OCI-LY7 (cell line): Measurements from ENCODE around the gene UROD. TPM values are rescaled to one million over a fixed set of nuclear protein-coding genes. Genes with fewer than 3 reads are reported as not detected.

ENCODE experiments used
- BruUV-seq: library from RNA; stranded (reverse); fragments of 400-500 nt; replicated peaks from 2 replicates; lab custom pipeline; 2021; lab: Mats Ljungman, UMichigan
- CTCF ChIA-PET: fragments of 300-600 bp; sonication (Branson Sonifier 250); formaldehyde crosslinking; loops from one replicate; lab custom pipeline; 2022; ENCODE audit warnings: antibody characterized with exemption; ENCODE audit not compliant: unreplicated experiment; lab: Charles Lee
- POLR2A ChIA-PET: fragments of 300-600 bp; sonication (Branson Sonifier 250); formaldehyde crosslinking; loops from one replicate; lab custom pipeline; 2022; ENCODE audit warnings: antibody characterized with exemption; lab: Charles Lee
- DNase-seq: peaks from one replicate; pipeline ENCODE4 v3.0.0-alpha.2; 2015; ENCODE audit warnings: low spot score
- H2AFZ ChIP-seq: fragments of 200-600 bp; sonication (generic), shearing (Covaris generic); 2 replicates; pipeline ENCODE4 v1.6.1; 2014; ENCODE audit warnings: mild to moderate bottlenecking, antibody characterized with exemption, low read length, moderate library complexity
- H3K27ac ChIP-seq: fragments of 200-600 bp; sonication (generic); 2 replicates; pipeline ENCODE4 v1.5.1; 2014; ENCODE audit warnings: mixed run types, low read depth, mild to moderate bottlenecking, moderate library complexity, low read length, inconsistent platforms; ENCODE audit not compliant: poor library complexity, severe bottlenecking
- H3K36me3 ChIP-seq: fragments of 200-600 bp; sonication (generic); 2 replicates; pipeline ENCODE4 v1.6.1; 2014; ENCODE audit warnings: mild to moderate bottlenecking, antibody characterized with exemption, low read length, moderate library complexity, mixed read lengths; ENCODE audit not compliant: insufficient read depth
- H3K4me1 ChIP-seq: fragments of 200-600 bp; sonication (generic); 2 replicates; pipeline ENCODE4 v1.5.1; 2014; ENCODE audit warnings: mild to moderate bottlenecking, low read length; ENCODE audit not compliant: insufficient read depth, poor library complexity, severe bottlenecking
- H3K4me2 ChIP-seq: fragments of 200-600 bp; sonication (generic); 2 replicates; pipeline ENCODE4 v1.6.1; 2014; ENCODE audit warnings: mild to moderate bottlenecking, low read length
- H3K4me3 ChIP-seq: fragments of 200-600 bp; sonication (generic); 2 replicates; pipeline ENCODE4 v1.5.1; 2014; ENCODE audit warnings: mild to moderate bottlenecking, low read depth, low read length; ENCODE audit not compliant: poor library complexity, severe bottlenecking
- H3K79me2 ChIP-seq: fragments of 200-600 bp; sonication (generic); 2 replicates; pipeline ENCODE4 v1.6.1; 2016; ENCODE audit warnings: low read depth, mild to moderate bottlenecking, low read length, moderate library complexity, mixed read lengths; ENCODE audit not compliant: insufficient read depth
- H3K9me2 ChIP-seq: fragments of 200-600 bp; sonication (generic); 2 replicates; pipeline ENCODE4 v1.6.1; 2016; ENCODE audit warnings: mild to moderate bottlenecking, low read length, mixed read lengths; ENCODE audit not compliant: insufficient read depth
- H3K9me3 ChIP-seq: fragments of 200-600 bp; sonication (generic); 2 replicates; pipeline ENCODE4 v1.6.1; 2014; ENCODE audit warnings: mild to moderate bottlenecking, mixed run types, low read length, mixed read lengths
- H4K20me1 ChIP-seq: fragments of 200-600 bp; sonication (generic); 2 replicates; pipeline ENCODE4 v1.6.1; 2014; ENCODE audit warnings: mild to moderate bottlenecking, antibody characterized with exemption, low read length, moderate library complexity, mixed read lengths; ENCODE audit not compliant: insufficient read depth
- EZH2phosphoT487 ChIP-seq: fragments of 200-600 bp; sonication (generic); IDR thresholded peaks from 2 replicates; pipeline ENCODE4 v1.6.1; 2018; ENCODE audit warnings: low read depth, borderline replicate concordance, mild to moderate bottlenecking, mixed run types, antibody characterized with exemption, low read length, moderate library complexity, mixed read lengths
- intact Hi-C: fragments of 100-400 bp; cut with micrococcal nuclease; formaldehyde crosslinking; loops from one replicate; pipeline ENCODE4 v1.10.0; 2022; ENCODE audit not compliant: unreplicated experiment
- total RNA-seq, 2 experiments: library from RNA; depleted of rRNA in 1 of 2; stranded (reverse); fragments of >200 nt in 1 of 2; shearing (Covaris generic) in 1 of 2; gene quantifications; 2 replicates each; pipeline ENCODE4 v1.2.3, GENCODE V29; 2014 to 2022
- TF ChIP-seq, protein P1 (sequence below): fragments of 200-600 bp; sonication (generic); conservative IDR thresholded peaks from 2 replicates; pipeline ENCODE4 v1.5.1; 2014; ENCODE audit warnings: mild to moderate bottlenecking, antibody characterized with exemption, low read length, moderate library complexity, mixed read lengths

Gene UROD
- total RNA-seq, 2 experiments from 2014 or later = 61.6 to 73.5 TPM

DNA sequence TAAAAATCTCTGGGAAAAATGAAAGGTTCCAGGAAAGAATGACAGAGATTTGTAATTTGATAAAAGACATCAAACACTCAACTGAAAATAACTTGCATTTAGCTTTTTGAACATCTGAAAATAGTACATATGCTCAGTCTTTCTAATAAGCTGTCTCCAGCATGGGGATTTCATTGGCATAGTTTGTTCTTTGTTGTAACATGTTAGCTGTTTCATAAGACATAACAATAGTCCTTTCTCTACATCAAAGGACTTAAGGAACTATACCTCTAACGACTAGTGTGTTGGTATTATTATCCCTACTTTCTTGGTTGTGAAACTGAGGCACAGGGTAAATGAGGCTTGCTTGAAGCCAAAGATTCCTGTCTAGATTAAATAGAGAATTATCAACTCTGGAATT, 47.7 kb upstream of the UROD start:
- CTCF ChIA-PET = no interaction called here
- intact Hi-C loops = no loop called here
- Histone ChIP-seq H3K4me1 (no peaks in the 10 kb centered on the region), H4K20me1 (no peaks in the 10 kb centered on the region), H3K36me3 (peaks cover 12% of the 10 kb centered on the region), H3K4me3 (no peak overlapping the region), H3K27ac (no peak overlapping the region), H3K9me2 (no peaks in the 10 kb centered on the region), H3K9me3 (no peaks in the 10 kb centered on the region), H2AFZ (no peak overlapping the region), H3K79me2 (no peaks in the 10 kb centered on the region), H3K4me2 (no peak overlapping the region)
- BruUV-seq = no TSS peak
- POLR2A ChIA-PET = interaction anchor here (1.0 to 1.1 kb wide), 2 partner anchors 29 to 128 kb away, joined by 3 to 4 read pairs; no protein-coding TSS in a partner anchor
- DNase-seq = no peak
- TF ChIP-seq, protein P1, sequence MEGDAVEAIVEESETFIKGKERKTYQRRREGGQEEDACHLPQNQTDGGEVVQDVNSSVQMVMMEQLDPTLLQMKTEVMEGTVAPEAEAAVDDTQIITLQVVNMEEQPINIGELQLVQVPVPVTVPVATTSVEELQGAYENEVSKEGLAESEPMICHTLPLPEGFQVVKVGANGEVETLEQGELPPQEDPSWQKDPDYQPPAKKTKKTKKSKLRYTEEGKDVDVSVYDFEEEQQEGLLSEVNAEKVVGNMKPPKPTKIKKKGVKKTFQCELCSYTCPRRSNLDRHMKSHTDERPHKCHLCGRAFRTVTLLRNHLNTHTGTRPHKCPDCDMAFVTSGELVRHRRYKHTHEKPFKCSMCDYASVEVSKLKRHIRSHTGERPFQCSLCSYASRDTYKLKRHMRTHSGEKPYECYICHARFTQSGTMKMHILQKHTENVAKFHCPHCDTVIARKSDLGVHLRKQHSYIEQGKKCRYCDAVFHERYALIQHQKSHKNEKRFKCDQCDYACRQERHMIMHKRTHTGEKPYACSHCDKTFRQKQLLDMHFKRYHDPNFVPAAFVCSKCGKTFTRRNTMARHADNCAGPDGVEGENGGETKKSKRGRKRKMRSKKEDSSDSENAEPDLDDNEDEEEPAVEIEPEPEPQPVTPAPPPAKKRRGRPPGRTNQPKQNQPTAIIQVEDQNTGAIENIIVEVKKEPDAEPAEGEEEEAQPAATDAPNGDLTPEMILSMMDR = no peak
- no peak for TF ChIP-seq EZH2phosphoT487

DNA sequence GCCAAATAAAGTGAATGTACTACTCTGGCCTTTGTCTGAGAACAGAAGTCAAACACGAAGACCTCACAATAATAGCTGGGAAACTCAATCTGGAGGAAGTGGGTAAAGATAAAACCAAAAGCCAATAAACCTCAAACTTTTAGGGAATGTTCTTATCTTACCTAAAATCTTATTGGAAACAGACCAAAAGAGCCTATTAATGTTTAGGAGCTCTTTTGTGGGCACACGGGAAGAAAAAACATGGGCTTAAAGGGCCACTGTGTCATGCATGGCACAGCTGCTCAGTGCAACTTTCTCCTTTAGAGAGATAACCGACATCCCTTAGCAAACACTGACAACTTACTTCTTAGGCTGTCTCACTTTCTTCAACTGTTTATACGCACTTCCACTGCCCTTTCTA, 41.7 kb upstream of the UROD start:
- ChIA-PET POLR2A (interaction anchor here (0.8 to 1.0 kb wide), 2 partner anchors 10 to 160 kb away, joined by 3 read pairs; no protein-coding TSS in a partner anchor), CTCF (no interaction called here)
- intact Hi-C loops = no loop called here
- Histone ChIP-seq H3K4me1 (no peaks in the 10 kb centered on the region), H3K36me3 (peaks cover 44% of the 10 kb centered on the region), H2AFZ (no peak overlapping the region), H4K20me1 (no peaks in the 10 kb centered on the region), H3K4me3 (no peak overlapping the region), H3K9me3 (no peaks in the 10 kb centered on the region), H3K4me2 (no peak overlapping the region), H3K27ac (no peak overlapping the region), H3K9me2 (no peaks in the 10 kb centered on the region), H3K79me2 (no peaks in the 10 kb centered on the region)
- no peak for DNase-seq
- TF ChIP-seq EZH2phosphoT487 = no peak
- TF ChIP-seq, protein P1 = no peak
- no TSS peak for BruUV-seq

GRCh38 chr1:44973645-44974044, 38.4 kb upstream of the UROD start:
- intact Hi-C loops = no loop called here
- Histone ChIP-seq H2AFZ (no peak overlapping the region), H3K4me2 (no peak overlapping the region), H4K20me1 (no peaks in the 10 kb centered on the region), H3K27ac (no peak overlapping the region), H3K4me3 (no peak overlapping the region), H3K36me3 (peaks cover 68% of the 10 kb centered on the region), H3K79me2 (no peaks in the 10 kb centered on the region), H3K4me1 (no peaks in the 10 kb centered on the region), H3K9me2 (no peaks in the 10 kb centered on the region), H3K9me3 (peaks cover 13% of the 10 kb centered on the region; the same call in 1 of the 2 replicates)
- no peak for DNase-seq
- TF ChIP-seq, protein P1 = no peak
- TF ChIP-seq EZH2phosphoT487 = no peak
- ChIA-PET CTCF (no interaction called here), POLR2A (no interaction called here)
- no TSS peak for BruUV-seq
